ENCODE measurements around the gene TSPAN32.
"Not testable (repeated sequence)": the region's sequence is repeated elsewhere in the genome, so short reads cannot be mapped to it uniquely, and the experiment has no call there.

Gene TSPAN32

DNA sequence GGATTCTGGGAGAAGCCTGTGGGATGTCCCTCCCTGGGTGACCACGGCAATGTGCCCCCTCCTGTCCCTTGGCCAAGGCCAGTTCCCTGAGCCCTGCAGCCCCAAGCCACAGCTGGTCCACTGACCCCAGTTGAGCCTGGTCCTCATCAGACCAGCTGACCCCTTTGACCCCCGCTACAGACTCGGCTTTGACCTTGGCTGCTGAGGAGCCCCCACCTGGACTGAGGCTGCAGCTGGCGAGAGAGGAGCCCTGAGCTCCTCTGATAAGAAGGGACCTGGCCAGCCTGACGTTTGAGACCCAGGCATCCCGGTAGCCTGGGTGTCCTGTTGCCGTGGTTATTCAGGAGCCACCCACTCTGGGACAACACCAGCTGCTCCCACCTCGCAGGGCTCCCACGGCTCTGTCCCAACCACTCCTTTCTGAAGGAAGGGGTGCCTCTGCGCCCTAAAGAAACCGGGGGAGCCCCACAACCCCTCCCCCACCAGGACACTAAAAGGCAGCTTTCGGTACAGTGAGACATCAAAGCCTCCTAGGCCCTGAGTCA, 34.4 kb upstream of the TSPAN32 start:
- no peak for DNase-seq (ENCODE audit: low spot score)

GRCh38 chr11:2267851-2268728, 33.7 kb upstream of the TSPAN32 start:
- no peak for DNase-seq (ENCODE audit: low spot score)

GRCh38 chr11:2268729-2269600, 32.8 kb upstream of the TSPAN32 start:
- no peak for DNase-seq (ENCODE audit: low spot score)

GRCh38 chr11:2269601-2270321, 32.1 kb upstream of the TSPAN32 start:
- no peak for DNase-seq (ENCODE audit: low spot score)

DNA sequence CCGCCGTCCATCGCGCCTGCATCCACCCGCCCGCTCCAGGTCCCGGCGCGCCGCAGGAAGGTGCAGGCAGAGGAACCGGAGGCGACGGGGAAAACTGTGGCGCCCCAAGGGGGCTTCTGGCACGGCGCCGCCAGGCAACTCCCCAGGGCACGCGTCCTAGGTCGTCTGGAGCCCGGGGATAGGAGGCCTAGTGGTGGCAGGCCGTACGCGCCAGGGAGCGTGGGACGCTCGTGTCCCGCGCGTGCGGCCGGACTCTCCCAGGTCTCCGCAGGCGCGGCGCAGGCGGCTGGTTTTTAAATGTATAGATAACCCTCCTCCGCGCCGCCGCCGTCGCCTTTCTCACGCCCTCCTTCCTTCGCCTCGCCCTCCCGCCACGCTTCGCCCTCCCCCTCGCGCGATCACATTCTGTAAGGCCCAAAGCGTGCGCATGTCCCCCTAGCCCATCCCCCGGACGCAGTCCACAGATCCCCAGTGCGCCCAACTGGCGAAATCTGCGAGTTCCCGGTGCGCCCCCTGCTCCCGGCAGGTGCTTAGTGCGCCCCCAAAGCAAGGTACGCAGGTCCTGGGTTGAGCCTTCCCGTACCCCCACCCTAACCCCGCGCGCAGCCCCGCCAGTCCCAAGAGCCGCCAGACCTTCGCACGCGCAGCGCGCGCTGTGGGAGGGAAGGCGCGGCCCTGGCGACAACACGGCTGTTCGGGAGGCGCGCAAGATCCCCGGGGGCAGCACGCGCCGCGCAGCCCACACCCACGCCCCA, 31.3 kb upstream of the TSPAN32 start, which contains the start of gene ASCL2:
TSS of gene ASCL2 (minus strand) at position 267 of the 755 bp plus-strand sequence. CDS start at position 11, 256 bp downstream.
- no peak for DNase-seq (ENCODE audit: low spot score)

DNA sequence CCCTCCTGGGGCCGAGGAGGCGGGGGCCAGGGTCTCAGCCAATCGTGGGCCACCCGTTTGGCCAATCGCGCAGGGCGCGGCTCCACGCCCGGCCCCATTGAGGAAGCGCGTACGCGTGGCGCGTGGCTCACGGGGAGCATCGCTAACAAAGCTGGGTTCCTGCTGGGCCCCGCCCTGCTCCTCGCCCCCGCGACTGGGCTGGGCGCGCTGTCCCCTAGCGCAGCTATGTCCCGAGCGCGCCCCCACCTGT, 30.8 kb upstream of the TSPAN32 start:
- no peak for DNase-seq (ENCODE audit: low spot score)

GRCh38 chr11:2271327-2272227, 30.2 kb upstream of the TSPAN32 start:
- DNase-seq (ENCODE audit: low spot score), result no peak

GRCh38 chr11:2272228-2272945, 29.4 kb upstream of the TSPAN32 start:
- no peak for DNase-seq (ENCODE audit: low spot score)

GRCh38 chr11:2272946-2273280, 28.9 kb upstream of the TSPAN32 start:
- DNase-seq (ENCODE audit: low spot score), result no peak

- DNase-seq (ENCODE audit: low spot score), result no peak
These were observed 28.5 kb upstream of the TSPAN32 start for GRCh38 chr11:2273311-2273710.

- DNase-seq (ENCODE audit: low spot score), result no peak
These were observed 28.0 kb upstream of the TSPAN32 start for GRCh38 chr11:2273771-2274170.

DNA sequence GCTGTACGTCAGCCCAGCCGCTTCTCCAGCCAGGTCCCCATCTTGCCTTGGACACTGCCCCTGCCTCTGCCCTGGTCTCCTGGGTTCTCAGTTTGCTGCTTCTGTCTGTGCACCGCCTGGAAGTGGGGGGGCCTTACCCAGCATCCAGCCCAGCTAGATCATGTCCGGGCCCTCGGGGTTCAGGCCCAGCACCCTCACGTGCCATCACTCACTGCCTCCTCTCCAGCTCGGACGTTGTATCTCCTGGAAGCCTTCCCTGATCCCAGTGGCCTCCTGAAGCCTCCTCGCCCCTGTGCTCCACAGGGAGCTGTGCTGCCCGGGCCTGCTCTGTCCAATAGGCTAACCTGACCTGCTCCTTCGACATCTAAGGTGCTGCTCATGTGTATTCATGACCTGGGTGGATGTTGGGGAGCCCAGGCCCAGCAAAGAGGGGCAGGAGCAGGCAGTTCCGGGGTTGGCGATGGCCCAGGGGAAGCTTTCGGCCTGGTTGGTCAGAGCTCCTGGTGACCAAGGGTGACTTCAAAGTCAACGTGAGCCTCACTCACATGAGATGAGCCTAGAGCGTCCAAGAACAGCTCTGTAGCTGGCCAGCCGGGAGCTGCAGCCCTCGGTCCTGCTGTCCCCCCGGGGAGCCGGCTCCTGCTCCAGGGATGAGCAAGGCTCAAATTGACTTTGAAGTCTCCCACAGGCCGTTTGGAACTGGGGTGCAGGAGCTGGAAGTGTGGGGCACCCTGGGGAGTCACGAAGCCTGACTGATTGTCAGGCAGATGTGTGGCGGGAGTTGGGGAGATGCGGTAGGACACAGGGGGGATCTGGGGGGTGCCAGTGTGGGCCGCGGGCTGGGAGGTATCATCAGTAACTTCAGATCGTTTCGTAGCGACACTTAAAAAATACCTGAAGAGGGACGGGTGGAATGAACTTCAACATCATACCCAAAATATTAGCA, 26.2 kb upstream of the TSPAN32 start:
- no peak for DNase-seq (ENCODE audit: low spot score)

- DNase-seq (ENCODE audit: low spot score), result no peak
These were observed 25.4 kb upstream of the TSPAN32 start for GRCh38 chr11:2276280-2277007.

GRCh38 chr11:2277008-2277346, 24.8 kb upstream of the TSPAN32 start:
- DNase-seq (ENCODE audit: low spot score), result no peak

- DNase-seq (ENCODE audit: low spot score), result no peak
These were observed 23.8 kb upstream of the TSPAN32 start for GRCh38 chr11:2277933-2278523.

DNA sequence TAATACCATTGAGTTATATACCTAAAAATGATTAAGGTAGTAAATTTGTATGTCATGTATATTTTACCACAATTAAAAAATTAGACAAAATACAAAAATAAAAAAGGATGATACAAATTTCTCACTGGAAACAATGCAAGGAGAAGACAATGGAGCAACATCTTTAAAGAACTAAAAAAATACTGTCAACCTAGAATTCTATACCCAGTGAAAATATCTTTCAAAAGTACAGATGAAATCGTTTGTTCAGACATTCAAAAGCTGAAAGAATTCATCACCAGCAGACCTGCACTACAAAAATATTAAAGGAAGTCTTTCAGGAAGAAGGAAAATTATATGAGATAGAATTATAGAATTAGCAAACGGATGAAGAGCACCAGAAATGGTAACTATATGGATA, 21.6 kb upstream of the TSPAN32 start:
- DNase-seq (ENCODE audit: low spot score), result no peak

DNA sequence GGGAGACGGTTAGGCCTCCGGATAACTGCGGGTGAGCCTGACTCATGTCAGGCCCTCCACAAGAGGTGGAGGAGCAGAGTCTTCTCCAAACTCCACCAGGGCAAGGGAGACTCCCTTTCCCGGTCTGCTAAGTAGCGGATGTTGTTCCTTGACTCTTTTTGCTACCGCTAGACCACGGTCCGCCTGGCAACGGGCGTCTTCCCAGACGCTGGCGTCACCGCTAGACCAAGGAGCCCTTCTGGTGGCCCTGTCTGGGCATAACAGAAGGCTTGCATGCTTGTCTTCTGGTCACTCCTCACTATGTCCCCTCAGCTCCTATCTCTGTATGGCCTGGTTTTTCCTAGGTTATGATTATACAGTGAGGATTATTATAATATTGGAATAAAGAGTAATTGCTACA, 15.5 kb upstream of the TSPAN32 start:
- not testable (repeated sequence) for DNase-seq (ENCODE audit: low spot score)

- DNase-seq (ENCODE audit: low spot score), result no peak
These were observed 14.7 kb upstream of the TSPAN32 start for GRCh38 chr11:2287091-2287490.

All from NAMALWA (cell line).